Kidney (tissue), 14 donors: ENCODE results near the gene CAD. TPM values are rescaled to one million over a fixed set of nuclear protein-coding genes. Genes with fewer than 3 reads are reported as not detected.

Source experiments
- DNase-seq, 5 donors: peaks; one replicate each; pipeline ENCODE4 v3.0.0-alpha.2; 2013 to 2020
- FAIRE-seq: peaks from 2 replicates; lab custom pipeline; 2012; peaks lifted over from hg19 to GRCh38; lab: Jason Lieb, UNC
- H3K27ac ChIP-seq, 2 donors: one replicate each; pipeline ENCODE4 v1.7.0; 2013; ENCODE audit warnings: low read depth in 2 of 2, low read length in 2 of 2, inconsistent platforms in 1 of 2
- H3K27me3 ChIP-seq: one replicate; pipeline ENCODE4 v1.7.1; 2013; ENCODE audit warnings: low read length, inconsistent platforms; ENCODE audit not compliant: control insufficient read depth, insufficient read depth
- H3K36me3 ChIP-seq, 3 donors: one replicate each; pipeline versions ENCODE4 v1.7.0 to v1.7.1; 2013; ENCODE audit warnings: low read length in 3 of 3, control low read depth in 1 of 3, inconsistent platforms in 1 of 3; ENCODE audit not compliant: insufficient read depth in 3 of 3, control insufficient read depth in 2 of 3
- H3K4me1 ChIP-seq, 3 donors: one replicate each; pipeline versions ENCODE4 v1.7.0 to v1.7.1; 2013; ENCODE audit warnings: low read length in 3 of 3, inconsistent platforms in 1 of 3, low read depth in 1 of 3; ENCODE audit not compliant: control insufficient read depth in 2 of 3, insufficient read depth in 2 of 3
- H3K4me3 ChIP-seq, 3 donors: one replicate each; pipeline versions ENCODE4 v1.7.0 to v1.8.1; 2013; ENCODE audit warnings: low read length in 3 of 3, control low read depth in 1 of 3, inconsistent platforms in 1 of 3
- H3K9ac ChIP-seq, 3 donors: one replicate each; pipeline versions ENCODE4 v1.7.0 to v1.7.1; 2013; ENCODE audit warnings: low read length in 3 of 3, control low read depth in 1 of 3, inconsistent platforms in 1 of 3
- H3K9me3 ChIP-seq, 3 donors: one replicate each; pipeline versions ENCODE4 v1.7.0 to v1.7.1; 2013; ENCODE audit warnings: low read length in 3 of 3, control low read depth in 1 of 3, inconsistent platforms in 1 of 3; ENCODE audit not compliant: control insufficient read depth in 2 of 3, insufficient read depth in 1 of 3
- intact Hi-C: fragments of 100-400 bp; cut with DNase I; formaldehyde crosslinking; loops from one replicate; pipeline ENCODE4 v1.11.1; 2022
- polyA plus RNA-seq: library from polyadenylated mRNA; stranded (reverse); fragments of 350-450 nt; fragmentation: Illumina TruSeq; extraction: RNeasy Lipid Tissue Mini Kit (QIAGEN cat#74804); gene quantifications from one replicate; pipeline ENCODE4 v1.2.3, GENCODE V29; 2014; ENCODE audit warnings: low read depth, low replicate concordance; ENCODE audit not compliant: insufficient read depth
- total RNA-seq: library from RNA; stranded (reverse); fragmentation: NEBNext Ultra II Directional; extraction: Animal tissue kit (Norgen Biotek cat#: 25700); gene quantifications from one replicate; pipeline ENCODE4 v1.2.1, GENCODE V29; 2021
- TF ChIP-seq, protein P1 (sequence below): IDR thresholded peaks from 3 replicates; pipeline ENCODE4 v1.5.1; 2012; ENCODE audit warnings: mild to moderate bottlenecking, moderate library complexity, borderline replicate concordance; ENCODE audit not compliant: insufficient read depth; ENCODE audit errors: extremely low read depth
- donor health status: control.
- donor health status: control.
- donor health status: control.
- donor health status: control.
- donor health status: control.
- donor health status: DM: yes; HTN: yes; CAD: no.
- donor health status: Normal renal cell carcinoma (clear cell type).

CAD gene
- total and polyA plus RNA-seq, 2 donors from 2014 or later = 8.8 to 43.4 TPM

GRCh38 chr2:27220091-27220490 lies 2.9 kb downstream of the CAD start:
- TF ChIP-seq, protein P1, sequence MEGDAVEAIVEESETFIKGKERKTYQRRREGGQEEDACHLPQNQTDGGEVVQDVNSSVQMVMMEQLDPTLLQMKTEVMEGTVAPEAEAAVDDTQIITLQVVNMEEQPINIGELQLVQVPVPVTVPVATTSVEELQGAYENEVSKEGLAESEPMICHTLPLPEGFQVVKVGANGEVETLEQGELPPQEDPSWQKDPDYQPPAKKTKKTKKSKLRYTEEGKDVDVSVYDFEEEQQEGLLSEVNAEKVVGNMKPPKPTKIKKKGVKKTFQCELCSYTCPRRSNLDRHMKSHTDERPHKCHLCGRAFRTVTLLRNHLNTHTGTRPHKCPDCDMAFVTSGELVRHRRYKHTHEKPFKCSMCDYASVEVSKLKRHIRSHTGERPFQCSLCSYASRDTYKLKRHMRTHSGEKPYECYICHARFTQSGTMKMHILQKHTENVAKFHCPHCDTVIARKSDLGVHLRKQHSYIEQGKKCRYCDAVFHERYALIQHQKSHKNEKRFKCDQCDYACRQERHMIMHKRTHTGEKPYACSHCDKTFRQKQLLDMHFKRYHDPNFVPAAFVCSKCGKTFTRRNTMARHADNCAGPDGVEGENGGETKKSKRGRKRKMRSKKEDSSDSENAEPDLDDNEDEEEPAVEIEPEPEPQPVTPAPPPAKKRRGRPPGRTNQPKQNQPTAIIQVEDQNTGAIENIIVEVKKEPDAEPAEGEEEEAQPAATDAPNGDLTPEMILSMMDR = no peak
- no peaks in the 10 kb centered on the region for H3K9me3 ChIP-seq
- no peak overlapping the region for H3K27ac ChIP-seq
- peaks cover 0 to 7% (median 0%) of the 10 kb centered on the region in 3 donors for H3K4me1 ChIP-seq
- H3K27me3 ChIP-seq = no peaks in the 10 kb centered on the region
- DNase-seq (no peak), FAIRE-seq (no peak)
- no peak overlapping the region for H3K4me3 ChIP-seq
- peaks cover 4 to 32% (median 16%) of the 10 kb centered on the region in 3 donors for H3K36me3 ChIP-seq
- no peak overlapping the region for H3K9ac ChIP-seq
- intact Hi-C loops = no loop called here

DNA sequence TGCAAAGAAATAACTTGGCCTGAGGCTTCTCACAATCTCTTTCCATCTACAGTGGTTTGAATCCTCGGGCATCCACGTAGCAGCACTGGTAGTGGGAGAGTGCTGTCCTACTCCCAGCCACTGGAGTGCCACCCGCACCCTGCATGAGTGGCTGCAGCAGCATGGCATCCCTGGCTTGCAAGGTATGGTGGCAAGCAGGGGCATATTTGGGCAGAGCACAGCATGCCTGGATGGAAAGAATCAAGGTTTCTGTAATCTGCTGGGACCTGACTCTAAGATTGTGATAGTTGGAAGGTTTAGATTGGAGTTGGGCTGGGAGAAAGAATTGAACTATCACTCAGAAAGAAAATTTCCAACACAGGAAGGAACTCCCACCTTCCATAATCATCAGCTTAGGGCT lies 4.0 kb downstream of the CAD start:
- H3K9me3 ChIP-seq = no peaks in the 10 kb centered on the region
- peaks cover 0 to 7% (median 0%) of the 10 kb centered on the region in 3 donors for H3K4me1 ChIP-seq
- H3K27me3 ChIP-seq = no peaks in the 10 kb centered on the region
- DNase-seq = no peak
- peaks cover 4 to 34% (median 21%) of the 10 kb centered on the region in 3 donors for H3K36me3 ChIP-seq
- TF ChIP-seq, protein P1 = no peak
- H3K9ac ChIP-seq = no peak overlapping the region
- H3K27ac ChIP-seq = no peak overlapping the region
- FAIRE-seq = no peak
- H3K4me3 ChIP-seq = no peak overlapping the region
- intact Hi-C loops = no loop called here

DNA sequence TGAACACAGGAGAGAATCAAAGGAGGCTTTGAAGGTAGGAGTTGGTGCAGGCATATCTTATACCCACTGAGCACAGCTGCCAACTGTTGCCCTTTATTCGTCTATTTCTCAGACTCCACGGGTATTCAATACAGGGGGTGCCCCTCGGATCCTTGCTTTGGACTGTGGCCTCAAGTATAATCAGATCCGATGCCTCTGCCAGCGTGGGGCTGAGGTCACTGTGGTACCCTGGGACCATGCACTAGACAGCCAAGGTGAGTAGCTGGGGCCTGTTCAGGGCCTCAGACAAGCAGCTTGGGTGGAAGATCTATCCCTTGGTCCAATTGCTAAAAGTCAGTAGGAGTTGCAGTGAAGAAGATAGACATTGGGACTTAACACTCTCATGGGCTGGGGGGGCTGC lies 5.2 kb downstream of the CAD start:
- no peaks in the 10 kb centered on the region for H3K27me3 ChIP-seq
- no peaks in the 10 kb centered on the region for H3K9me3 ChIP-seq
- intact Hi-C loops = no loop called here
- H3K4me1 ChIP-seq = peaks cover 0 to 4% (median 0%) of the 10 kb centered on the region in 3 donors
- no peak for DNase-seq
- peaks cover 4 to 35% (median 27%) of the 10 kb centered on the region in 3 donors for H3K36me3 ChIP-seq
- FAIRE-seq = no peak
- H3K9ac ChIP-seq = no peak overlapping the region
- TF ChIP-seq, protein P1 = no peak
- no peak overlapping the region for H3K27ac ChIP-seq
- no peak overlapping the region for H3K4me3 ChIP-seq

DNA sequence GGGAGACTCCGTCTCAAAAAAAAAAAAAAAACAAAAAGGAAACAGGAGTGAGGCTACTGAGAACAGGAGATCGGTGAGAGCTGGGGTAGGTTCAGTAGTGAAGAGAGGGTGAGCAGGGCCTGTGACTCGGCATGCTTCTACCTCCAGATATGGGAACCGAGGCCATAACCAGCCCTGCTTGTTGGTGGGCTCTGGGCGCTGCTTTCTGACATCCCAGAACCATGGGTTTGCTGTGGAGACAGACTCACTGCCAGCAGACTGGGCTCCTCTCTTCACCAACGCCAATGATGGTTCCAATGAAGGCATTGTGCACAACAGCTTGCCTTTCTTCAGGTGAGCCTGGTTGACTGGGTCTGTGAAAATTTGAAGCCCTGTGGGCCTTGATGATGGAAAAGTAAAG lies 6.2 kb downstream of the CAD start:
- DNase-seq (no peak), FAIRE-seq (no peak)
- H3K27me3 ChIP-seq = no peaks in the 10 kb centered on the region
- intact Hi-C loops = no loop called here
- no peak overlapping the region for H3K4me3 ChIP-seq
- TF ChIP-seq, protein P1 = no peak
- H3K4me1 ChIP-seq = no peaks in the 10 kb centered on the region
- H3K9me3 ChIP-seq = no peaks in the 10 kb centered on the region
- no peak overlapping the region for H3K27ac ChIP-seq
- no peak overlapping the region for H3K9ac ChIP-seq
- H3K36me3 ChIP-seq = peaks cover 6 to 38% (median 27%) of the 10 kb centered on the region in 3 donors
